IPS-NIHi7 (cell line): Measurements from ENCODE around the gene TMEM176B.

Experiments
- DNase-seq: peaks from one replicate; pipeline ENCODE4 v3.0.0; 2012; ENCODE audit warnings: mixed read lengths; ENCODE audit errors: extremely low spot score

The TMEM176B gene

GRCh38 chr7:150751702-150752101 lies 48.5 kb downstream of the TMEM176B start:
- DNase-seq: no peak

- no peak for DNase-seq
Observed at GRCh38 chr7:150748376-150748775, 51.8 kb downstream of the TMEM176B start.

GRCh38 chr7:150746921-150747320 lies 53.2 kb downstream of the TMEM176B start:
- DNase-seq: no peak

- no peak for DNase-seq
Observed at GRCh38 chr7:150745876-150746275, 54.3 kb downstream of the TMEM176B start.

GRCh38 chr7:150745086-150745485 lies 55.1 kb downstream of the TMEM176B start:
- no peak for DNase-seq

GRCh38 chr7:150744041-150744656 lies 56.0 kb downstream of the TMEM176B start:
- no peak for DNase-seq

GRCh38 chr7:150742286-150742968 lies 57.7 kb downstream of the TMEM176B start:
- DNase-seq: no peak
